Ascending aorta (tissue), 2 donors: Measurements from ENCODE around the gene DGCR6. TPM values are rescaled to one million over a fixed set of nuclear protein-coding genes. Genes with fewer than 3 reads are reported as not detected.
A peak's percentile ranks its signal among the peaks of the same experiment; 100 is the strongest.
"Not testable (repeated sequence)": the region's sequence is repeated elsewhere in the genome, so short reads cannot be mapped to it uniquely, and the experiment has no call there.

Source experiments
- DNase-seq, 2 donors: peaks; one replicate each; pipeline ENCODE4 v3.0.0-alpha.2; 2019; ENCODE audit warnings: low spot score in 2 of 2
- H3K27ac ChIP-seq, 2 donors: fragments of 200-600 bp; sonication (generic); one replicate each; pipeline ENCODE4 v1.5.1; 2016 to 2017; ENCODE audit warnings: mild to moderate bottlenecking in 1 of 2
- H3K27me3 ChIP-seq: fragments of 200-600 bp; sonication (generic); one replicate; pipeline ENCODE4 v1.5.1; 2017
- H3K36me3 ChIP-seq, 2 donors: fragments of 200-600 bp; sonication (generic); one replicate each; pipeline ENCODE4 v1.5.1; 2016
- H3K4me1 ChIP-seq, 2 donors: fragments of 200-600 bp; sonication (generic); one replicate each; pipeline ENCODE4 v1.5.1; 2016 to 2017; ENCODE audit warnings: mild to moderate bottlenecking in 1 of 2
- H3K4me3 ChIP-seq, 2 donors: fragments of 200-600 bp; sonication (generic); one replicate each; pipeline ENCODE4 v1.5.1; 2016 to 2017; ENCODE audit warnings: mild to moderate bottlenecking in 1 of 2
- H3K9me3 ChIP-seq, 2 donors: fragments of 200-600 bp; sonication (generic); one replicate each; pipeline ENCODE4 v1.5.1; 2016
- intact Hi-C: fragments of 100-400 bp; cut with DNase I; formaldehyde crosslinking; loops from one replicate; pipeline ENCODE4 v1.15.1; 2023
- total RNA-seq: library from RNA; depleted of rRNA; stranded (reverse); fragments of >200 nt; gene quantifications from one replicate; pipeline ENCODE4 v1.1.0, GENCODE V29; 2016
- TF ChIP-seq, protein P1 (sequence below), 3 experiments: fragments of 200-600 bp in 2 of 3; fragments of 450-650 bp in 1 of 3; sonication (generic) in 2 of 3; IDR thresholded peaks; one replicate each; pipeline ENCODE4 v1.5.1; 2016 to 2019; ENCODE audit warnings: antibody characterized with exemption in 3 of 3, mild to moderate bottlenecking in 1 of 3, moderate library complexity in 1 of 3

The DGCR6 gene
- total RNA-seq = not detected

DNA sequence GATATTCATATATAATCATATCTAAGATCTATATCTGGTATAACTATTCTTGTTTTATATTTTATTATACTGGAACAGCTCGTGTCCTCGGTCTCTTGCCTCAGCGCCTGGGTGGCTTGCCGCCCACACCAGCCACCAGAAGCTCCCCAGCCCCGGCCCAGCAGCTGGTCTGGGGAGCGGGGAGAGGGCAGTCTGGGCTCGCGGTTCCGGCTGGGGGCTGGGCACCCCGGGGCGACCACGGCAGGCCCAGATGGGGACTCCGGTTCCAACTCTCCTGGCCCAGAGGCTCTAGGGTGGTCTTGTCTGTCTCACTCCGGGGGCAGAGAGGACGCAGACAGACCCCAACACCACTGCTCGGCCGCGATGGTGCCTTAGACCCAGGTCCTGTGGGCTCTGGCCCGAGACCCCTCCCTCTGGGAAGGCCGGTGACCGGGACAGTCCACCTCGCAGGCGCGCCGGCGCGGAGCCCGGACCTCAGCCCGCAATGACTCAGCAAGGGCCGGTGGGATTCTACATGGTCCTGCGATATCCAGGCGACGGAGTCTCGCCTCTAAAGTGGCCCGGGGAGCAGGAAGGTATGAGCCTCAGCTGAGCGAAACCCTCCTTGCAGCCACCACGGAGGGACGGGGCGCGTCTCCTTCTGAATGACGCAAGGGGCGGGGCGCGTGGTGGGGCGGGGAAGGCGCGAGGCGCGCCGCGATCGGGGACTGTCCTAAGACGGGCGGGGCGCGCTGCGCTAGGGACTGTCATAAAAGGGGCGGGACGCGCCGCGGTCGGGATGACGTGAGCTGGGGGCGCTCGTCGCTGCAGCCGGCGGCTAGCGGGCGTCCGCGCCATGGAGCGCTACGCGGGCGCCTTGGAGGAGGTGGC lies at the start of gene DGCR6:
DGCR6 (plus strand) TSS at position 781 of the 870 bp plus-strand sequence; CDS start at position 836, 55 bp downstream.
- intact Hi-C loops = no loop called here
- Histone ChIP-seq H3K36me3 (no peaks in the 10 kb centered on the region), H3K27ac (no peak within 1 kb of the TSS), H3K4me3 (peak within 1 kb of the TSS in 1 of 2 donors; percentile 42), H3K4me1 (no peaks in the 10 kb centered on the region), H3K27me3 (no peaks in the 10 kb centered on the region), H3K9me3 (no peaks in the 10 kb centered on the region)
- peak in 1 of 2 donors; percentile 30 for DNase-seq
- TF ChIP-seq, protein P1, sequence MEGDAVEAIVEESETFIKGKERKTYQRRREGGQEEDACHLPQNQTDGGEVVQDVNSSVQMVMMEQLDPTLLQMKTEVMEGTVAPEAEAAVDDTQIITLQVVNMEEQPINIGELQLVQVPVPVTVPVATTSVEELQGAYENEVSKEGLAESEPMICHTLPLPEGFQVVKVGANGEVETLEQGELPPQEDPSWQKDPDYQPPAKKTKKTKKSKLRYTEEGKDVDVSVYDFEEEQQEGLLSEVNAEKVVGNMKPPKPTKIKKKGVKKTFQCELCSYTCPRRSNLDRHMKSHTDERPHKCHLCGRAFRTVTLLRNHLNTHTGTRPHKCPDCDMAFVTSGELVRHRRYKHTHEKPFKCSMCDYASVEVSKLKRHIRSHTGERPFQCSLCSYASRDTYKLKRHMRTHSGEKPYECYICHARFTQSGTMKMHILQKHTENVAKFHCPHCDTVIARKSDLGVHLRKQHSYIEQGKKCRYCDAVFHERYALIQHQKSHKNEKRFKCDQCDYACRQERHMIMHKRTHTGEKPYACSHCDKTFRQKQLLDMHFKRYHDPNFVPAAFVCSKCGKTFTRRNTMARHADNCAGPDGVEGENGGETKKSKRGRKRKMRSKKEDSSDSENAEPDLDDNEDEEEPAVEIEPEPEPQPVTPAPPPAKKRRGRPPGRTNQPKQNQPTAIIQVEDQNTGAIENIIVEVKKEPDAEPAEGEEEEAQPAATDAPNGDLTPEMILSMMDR (IDR thresholded peaks at IDR 0.05) = no peak

DNA sequence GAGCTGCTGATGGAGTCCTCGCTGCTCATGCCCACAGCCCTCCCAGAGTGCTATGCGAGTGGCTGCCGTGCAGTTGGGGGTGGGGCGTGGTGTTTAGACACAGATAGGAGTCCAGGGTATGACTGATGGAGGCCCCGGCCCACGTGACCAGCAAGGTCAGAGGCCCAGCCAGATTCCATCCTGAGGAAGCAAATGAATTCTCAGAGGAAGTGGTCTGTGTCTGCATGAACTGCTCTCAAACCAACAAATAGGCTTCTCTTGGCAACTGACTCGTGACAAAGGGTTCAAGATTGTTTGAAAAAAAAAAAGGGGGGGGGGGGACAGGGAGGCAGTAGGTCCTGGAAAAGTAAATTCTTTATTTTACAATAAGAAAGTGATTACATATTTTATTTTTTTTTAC lies 46.8 kb upstream of the DGCR6 start:
- H3K4me1 ChIP-seq, H3K4me3 ChIP-seq, H3K27ac ChIP-seq, H3K9me3 ChIP-seq, intact Hi-C loops, H3K27me3 ChIP-seq, H3K36me3 ChIP-seq, DNase-seq: not testable (repeated sequence)

DNA sequence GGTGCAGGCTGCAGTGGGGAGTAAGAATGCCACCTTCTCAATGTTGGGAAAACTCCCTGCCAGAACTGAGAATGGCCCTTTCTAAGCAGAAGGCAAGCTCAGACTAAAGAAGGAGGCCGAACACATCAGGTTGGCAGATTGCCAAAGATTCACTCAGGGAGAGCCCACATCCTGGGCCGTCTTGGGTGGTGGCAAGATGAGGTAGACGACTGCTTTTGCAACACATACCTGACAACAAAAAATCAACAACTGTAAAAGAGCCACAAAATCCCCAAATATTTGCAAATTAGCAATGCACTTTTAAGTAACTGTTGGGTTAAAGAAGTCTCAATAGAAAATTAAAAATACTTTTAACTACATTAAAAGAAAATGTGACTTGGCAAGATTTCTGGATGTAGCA lies 24.9 kb upstream of the DGCR6 start:
- H3K27me3 ChIP-seq, DNase-seq, H3K4me1 ChIP-seq, intact Hi-C loops, H3K36me3 ChIP-seq, H3K27ac ChIP-seq, H3K9me3 ChIP-seq, H3K4me3 ChIP-seq: not testable (repeated sequence)

DNA sequence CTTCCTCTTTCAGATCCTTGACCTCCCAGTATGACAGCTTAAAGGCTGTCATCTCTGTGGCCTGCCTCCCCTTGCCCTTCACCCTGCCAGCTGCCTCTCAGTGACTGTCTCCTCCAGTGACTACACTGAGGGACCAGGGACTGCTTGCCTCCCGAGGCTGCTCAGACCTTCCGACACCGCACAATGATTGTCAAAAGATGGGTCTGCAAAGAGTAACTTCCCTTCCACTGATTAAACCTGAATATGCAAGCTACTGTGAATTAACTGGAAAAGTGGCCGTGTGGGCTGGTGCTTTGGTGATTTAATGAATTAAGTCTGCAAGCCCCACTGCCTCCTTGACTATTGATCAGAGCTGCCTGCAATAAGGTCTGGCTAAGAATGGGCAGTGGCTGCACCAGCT lies 21.7 kb upstream of the DGCR6 start:
- H3K9me3 ChIP-seq, H3K4me3 ChIP-seq, intact Hi-C loops, H3K36me3 ChIP-seq, H3K27ac ChIP-seq, H3K4me1 ChIP-seq, H3K27me3 ChIP-seq, DNase-seq: not testable (repeated sequence)

DNA sequence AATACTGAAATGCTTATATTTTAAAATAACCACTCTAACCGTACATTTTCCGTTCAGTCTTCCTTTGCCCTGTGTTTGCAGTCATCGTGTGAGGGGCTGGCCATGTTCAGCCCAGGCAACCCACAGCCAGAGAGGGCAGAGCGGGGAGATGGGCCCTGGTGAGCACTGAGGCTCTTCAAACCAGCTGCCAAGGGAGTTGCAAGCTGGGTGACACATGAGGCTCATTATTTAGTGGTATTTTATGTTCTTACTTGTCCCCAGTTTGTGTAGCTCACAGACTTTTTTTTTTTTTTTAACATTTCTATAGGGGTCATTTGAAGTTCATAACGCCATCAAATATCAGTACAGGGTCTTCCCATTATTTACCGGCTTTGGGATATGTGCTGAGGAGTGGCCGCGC lies 18.0 kb upstream of the DGCR6 start:
- Histone ChIP-seq H3K27me3 (no peaks in the 10 kb centered on the region), H3K27ac (no peak overlapping the region), H3K9me3 (no peaks in the 10 kb centered on the region), H3K4me1 (no peaks in the 10 kb centered on the region), H3K36me3 (no peaks in the 10 kb centered on the region), H3K4me3 (no peak overlapping the region)
- DNase-seq = no peak
- intact Hi-C loops = no loop called here
- TF ChIP-seq, protein P1 (IDR thresholded peaks at IDR 0.05) = no peak

DNA sequence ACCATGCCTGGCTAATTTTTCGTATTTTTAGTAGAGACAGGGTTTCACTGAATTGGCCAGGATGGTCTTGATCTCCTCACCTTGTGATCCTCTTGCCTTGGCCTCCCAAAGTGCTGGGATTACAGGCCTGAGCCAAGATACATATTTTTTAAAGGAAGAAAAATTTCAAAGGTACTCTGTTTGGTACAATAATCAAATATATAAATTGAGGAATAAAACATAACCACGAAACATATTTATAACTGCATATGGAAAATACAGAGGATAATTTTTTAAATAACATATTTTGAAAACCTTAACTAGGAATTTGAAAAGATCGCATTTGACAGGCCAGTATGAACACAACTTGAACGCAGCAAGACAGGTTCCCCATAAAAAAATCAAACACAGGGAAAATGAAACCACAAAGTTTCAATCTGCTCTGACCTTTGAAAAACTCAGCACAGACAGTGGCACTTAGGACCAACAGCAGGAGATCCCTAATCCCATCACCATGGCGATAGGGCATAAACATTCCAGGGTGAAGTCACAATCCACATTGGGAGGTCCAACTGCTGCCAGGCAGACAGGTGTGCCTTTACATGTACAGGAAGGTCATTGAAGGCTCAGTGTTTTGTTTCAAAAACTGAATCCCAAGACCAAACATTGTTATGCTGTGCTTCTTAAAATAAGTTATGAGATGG lies 15.5 kb upstream of the DGCR6 start:
- H3K27ac ChIP-seq, H3K27me3 ChIP-seq, intact Hi-C loops, H3K36me3 ChIP-seq, H3K4me1 ChIP-seq, H3K9me3 ChIP-seq, DNase-seq, H3K4me3 ChIP-seq: not testable (repeated sequence)

DNA sequence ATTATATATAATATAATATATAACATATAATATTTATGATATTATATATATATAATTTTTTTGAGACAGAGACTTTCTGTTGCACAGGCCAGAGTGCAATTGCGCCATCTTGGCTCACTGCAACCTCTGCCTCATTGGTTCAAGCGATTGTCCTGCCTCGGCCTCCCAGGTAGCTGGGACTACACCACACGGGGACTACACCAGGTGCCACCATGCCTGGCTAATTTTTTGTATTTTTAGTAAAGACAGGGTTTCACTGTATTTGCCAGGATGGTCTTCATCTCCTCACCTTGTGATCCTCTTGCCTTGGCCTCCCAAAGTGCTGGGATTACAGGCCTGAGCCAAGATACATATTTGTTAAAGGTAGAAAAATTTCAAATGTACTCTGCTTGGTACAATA lies 12.3 kb upstream of the DGCR6 start:
- intact Hi-C loops, DNase-seq, H3K27me3 ChIP-seq: not testable (repeated sequence)

DNA sequence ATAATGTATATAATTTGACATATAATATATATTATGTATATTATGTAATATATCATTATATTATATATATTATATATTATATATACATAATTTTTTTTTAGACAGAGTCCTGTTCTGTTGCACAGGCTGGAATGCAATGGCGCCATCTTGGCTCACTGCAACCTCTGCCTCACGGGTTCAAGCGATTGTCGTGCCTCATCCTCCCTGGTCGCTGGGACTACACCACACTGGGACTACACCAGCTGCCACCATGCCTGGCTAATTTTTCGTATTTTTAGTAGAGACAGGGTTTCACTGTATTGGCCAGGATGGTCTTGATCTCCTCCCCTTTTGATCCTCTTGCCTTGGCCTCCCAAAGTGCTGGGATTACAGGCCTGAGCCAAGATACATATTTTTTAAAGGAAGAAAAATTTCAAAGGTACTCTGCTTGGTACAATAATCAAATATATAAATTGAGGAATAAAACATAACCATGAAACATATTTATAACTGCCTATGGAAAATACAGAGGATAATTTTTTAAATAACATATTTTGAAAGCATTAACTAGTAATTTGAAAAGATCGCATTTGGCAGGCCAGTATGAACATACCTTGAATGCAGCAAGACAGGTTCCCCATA lies 10.0 kb upstream of the DGCR6 start:
- H3K4me1 ChIP-seq, H3K27ac ChIP-seq, H3K27me3 ChIP-seq, H3K9me3 ChIP-seq, H3K36me3 ChIP-seq, DNase-seq, intact Hi-C loops, H3K4me3 ChIP-seq: not testable (repeated sequence)

More for the DNA sequence above, 12.3 kb upstream of the DGCR6 start:
- not testable (repeated sequence) for H3K4me3 ChIP-seq, H3K9me3 ChIP-seq, H3K27ac ChIP-seq, H3K4me1 ChIP-seq, H3K36me3 ChIP-seq

DNA sequence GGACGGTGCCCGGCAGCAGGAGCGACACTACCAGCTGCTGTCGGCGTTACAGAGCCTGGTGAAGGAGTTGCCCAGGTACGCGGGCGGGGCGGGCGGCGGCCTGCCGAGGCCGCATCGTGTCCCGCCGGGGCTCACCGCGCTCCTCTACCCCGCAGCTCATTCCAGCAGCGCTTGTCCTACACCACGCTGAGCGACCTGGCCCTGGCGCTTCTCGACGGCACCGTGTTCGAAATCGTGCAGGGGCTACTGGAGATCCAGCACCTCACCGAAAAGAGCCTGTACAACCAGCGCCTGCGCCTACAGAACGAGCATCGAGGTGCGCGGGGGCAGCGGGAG lies 258 bp downstream of the DGCR6 start:
- H3K9me3 ChIP-seq, H3K27ac ChIP-seq, intact Hi-C loops, H3K27me3 ChIP-seq, DNase-seq, H3K4me3 ChIP-seq, H3K36me3 ChIP-seq, H3K4me1 ChIP-seq: not testable (repeated sequence)
